Astrocyte of the spinal cord (primary cell): ENCODE measurements around the gene FBXL7.

Experiments
- DNase-seq: peaks from one replicate; pipeline ENCODE4 v3.0.0; 2011; ENCODE audit warnings: low read depth, low spot score
- H3K4me3 ChIP-seq: 2 replicates; pipeline ENCODE4 v1.5.1; 2011; ENCODE audit warnings: low read depth, mild to moderate bottlenecking, low read length, moderate library complexity
- in situ Hi-C: cut with HindIII; loops from 2 replicates; pipeline ENCODE4 v1.10.0; 2017; ENCODE audit warnings: low sequenced_read_pairs
- TF ChIP-seq, protein P1 (sequence below): IDR thresholded peaks from 2 replicates; pipeline ENCODE4 v1.5.1; 2012; ENCODE audit warnings: low read depth, mild to moderate bottlenecking, low read length, inconsistent platforms

Gene FBXL7

DNA sequence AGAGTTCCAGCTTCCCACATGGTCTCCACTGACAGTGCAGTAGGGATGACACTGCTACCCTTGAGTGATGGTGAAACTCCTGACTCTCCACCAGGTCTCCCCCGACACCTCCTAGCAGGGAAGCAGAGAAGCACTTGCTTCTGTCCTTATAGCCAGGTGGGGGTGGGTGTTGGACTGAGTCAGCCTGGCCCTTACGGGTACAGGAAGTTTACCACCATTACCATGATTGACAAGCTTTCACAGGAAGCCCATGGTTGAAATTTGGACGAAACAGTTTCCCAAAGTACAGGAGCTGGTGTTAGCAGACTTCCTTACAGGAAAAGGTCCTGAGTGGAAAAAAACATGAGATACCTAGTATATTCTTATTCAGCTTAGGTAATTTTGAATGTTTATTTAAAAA lies 3.1 kb upstream of the FBXL7 start:
- H3K4me3 ChIP-seq, result no peak overlapping the region
- in situ Hi-C loops, result no loop called here
- no peak for DNase-seq
- TF ChIP-seq, protein P1, sequence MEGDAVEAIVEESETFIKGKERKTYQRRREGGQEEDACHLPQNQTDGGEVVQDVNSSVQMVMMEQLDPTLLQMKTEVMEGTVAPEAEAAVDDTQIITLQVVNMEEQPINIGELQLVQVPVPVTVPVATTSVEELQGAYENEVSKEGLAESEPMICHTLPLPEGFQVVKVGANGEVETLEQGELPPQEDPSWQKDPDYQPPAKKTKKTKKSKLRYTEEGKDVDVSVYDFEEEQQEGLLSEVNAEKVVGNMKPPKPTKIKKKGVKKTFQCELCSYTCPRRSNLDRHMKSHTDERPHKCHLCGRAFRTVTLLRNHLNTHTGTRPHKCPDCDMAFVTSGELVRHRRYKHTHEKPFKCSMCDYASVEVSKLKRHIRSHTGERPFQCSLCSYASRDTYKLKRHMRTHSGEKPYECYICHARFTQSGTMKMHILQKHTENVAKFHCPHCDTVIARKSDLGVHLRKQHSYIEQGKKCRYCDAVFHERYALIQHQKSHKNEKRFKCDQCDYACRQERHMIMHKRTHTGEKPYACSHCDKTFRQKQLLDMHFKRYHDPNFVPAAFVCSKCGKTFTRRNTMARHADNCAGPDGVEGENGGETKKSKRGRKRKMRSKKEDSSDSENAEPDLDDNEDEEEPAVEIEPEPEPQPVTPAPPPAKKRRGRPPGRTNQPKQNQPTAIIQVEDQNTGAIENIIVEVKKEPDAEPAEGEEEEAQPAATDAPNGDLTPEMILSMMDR, result no peak

GRCh38 chr5:15500325-15501001 lies 483 bp downstream of the FBXL7 start:
- H3K4me3 ChIP-seq, result peak overlapping the region; percentile 60
- DNase-seq, result peak; percentile 46
- TF ChIP-seq, protein P1, result no peak
- in situ Hi-C loops, result no loop called here

- in situ Hi-C loops, result no loop called here
- TF ChIP-seq, protein P1, result peak; percentile 31
- H3K4me3 ChIP-seq, result peak overlapping the region; percentile 60
- DNase-seq, result peak; percentile 85
Measured at GRCh38 chr5:15501091-15501791, 1.3 kb downstream of the FBXL7 start.

GRCh38 chr5:15502208-15502607 lies 2.2 kb downstream of the FBXL7 start:
- in situ Hi-C loops, result no loop called here
- peak; percentile 55 for DNase-seq
- TF ChIP-seq, protein P1, result no peak
- H3K4me3 ChIP-seq, result peak overlapping the region; percentile 60

DNA sequence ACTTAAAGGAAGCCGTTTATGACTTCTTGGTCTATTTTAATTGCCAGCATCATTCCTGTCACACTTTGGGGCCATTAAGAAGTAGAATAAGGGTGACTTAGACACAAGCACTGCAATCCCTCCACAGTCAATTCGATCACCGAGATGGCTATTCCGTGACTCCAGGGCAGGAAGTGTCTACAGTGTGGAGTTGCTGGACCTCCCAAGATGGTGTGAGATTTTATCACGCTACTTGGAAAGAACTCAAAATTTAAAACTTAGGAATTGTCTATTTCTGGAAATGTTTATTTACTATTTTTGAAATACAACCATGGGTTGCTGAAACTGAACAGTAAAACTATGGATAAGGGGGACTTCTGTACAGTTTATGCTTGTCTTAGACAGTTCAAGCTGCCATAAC lies 6.2 kb downstream of the FBXL7 start:
- in situ Hi-C loops, result no loop called here
- no peak overlapping the region for H3K4me3 ChIP-seq
- TF ChIP-seq, protein P1, result no peak
- DNase-seq, result no peak

DNA sequence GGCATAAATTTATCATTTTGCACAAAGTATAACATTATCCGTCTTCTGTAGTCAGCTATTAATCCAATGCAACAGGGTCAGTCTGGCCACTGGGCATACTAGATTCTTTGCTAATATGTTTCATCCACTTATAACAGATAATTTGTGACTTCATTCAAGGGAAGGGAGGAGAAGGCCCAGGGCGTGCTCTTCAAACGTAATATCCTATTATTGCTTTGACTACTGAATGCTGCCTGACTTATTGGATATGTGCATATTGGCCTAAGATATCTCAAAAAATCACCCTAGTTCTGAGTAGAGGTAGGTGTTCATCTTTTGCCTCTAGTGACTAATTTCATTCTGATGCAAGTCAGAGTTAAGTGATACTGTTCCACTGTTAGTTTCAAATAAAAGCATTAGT lies 6.9 kb downstream of the FBXL7 start:
- no peak for DNase-seq
- in situ Hi-C loops, result no loop called here
- TF ChIP-seq, protein P1, result no peak
- H3K4me3 ChIP-seq, result no peak overlapping the region
